Transverse colon (tissue), 4 donors: ENCODE results near the gene STMN3. TPM values are rescaled to one million over a fixed set of nuclear protein-coding genes. Genes with fewer than 3 reads are reported as not detected.
A peak's percentile ranks its signal among the peaks of the same experiment; 100 is the strongest.

Source experiments
- DNase-seq: peaks from one replicate; pipeline ENCODE4 v3.0.0-alpha.2; 2019
- H3K27ac ChIP-seq, 4 donors: fragments of 200-600 bp; sonication (generic); 2 replicates each; pipeline ENCODE4 v1.5.1; 2016 to 2018; ENCODE audit warnings: inconsistent platforms in 4 of 4
- H3K27me3 ChIP-seq: fragments of 200-600 bp; sonication (generic); 2 replicates; pipeline ENCODE4 v1.5.1; 2017; ENCODE audit warnings: inconsistent platforms
- H3K36me3 ChIP-seq, 4 donors: fragments of 200-600 bp; sonication (generic); 2 replicates each; pipeline ENCODE4 v1.5.1; 2017 to 2019; ENCODE audit warnings: inconsistent platforms in 4 of 4
- H3K4me1 ChIP-seq, 4 donors: fragments of 200-600 bp; sonication (generic); 2 replicates each; pipeline ENCODE4 v1.5.1; 2017 to 2020; ENCODE audit warnings: inconsistent platforms in 4 of 4
- H3K4me3 ChIP-seq, 4 donors: fragments of 200-600 bp; sonication (generic); 1 replicate in 1 of 4; 2 replicates in 3 of 4; pipeline versions ENCODE4 v1.5.1 to v1.6.1; 2017 to 2019; ENCODE audit warnings: inconsistent platforms in 4 of 4
- H3K9me3 ChIP-seq, 2 donors: fragments of 200-600 bp; sonication (generic); 2 replicates each; pipeline ENCODE4 v1.5.1; 2017 to 2019; ENCODE audit warnings: inconsistent platforms in 2 of 2
- EP300 ChIP-seq: sonication (generic); formaldehyde crosslinking; IDR thresholded peaks from one replicate; pipeline ENCODE4 v1.6.1; 2017; ENCODE audit warnings: antibody characterized with exemption, low read depth
- POLR2A ChIP-seq: fragments of 450-650 bp; IDR thresholded peaks from one replicate; pipeline ENCODE4 v1.6.1; 2016; ENCODE audit warnings: antibody characterized with exemption, mild to moderate bottlenecking, moderate library complexity
- POLR2AphosphoS5 ChIP-seq, 3 donors: sonication (generic); formaldehyde crosslinking; IDR thresholded peaks; one replicate each; pipeline ENCODE4 v1.6.1; 2016; ENCODE audit warnings: antibody characterized with exemption in 3 of 3
- WGBS, 2 donors: methylation state at CpG; one replicate each; pipeline ENCODE4 v1.1.5; 2018; ENCODE audit warnings: low coverage in 1 of 2; 5-methylcytosine and 5-hydroxymethylcytosine counted together
- in situ Hi-C, 4 donors: fragments of 200-750 bp; cut with MboI; loops; one replicate each; pipeline versions ENCODE4 v1.15.0 to v1.15.1; 2017; ENCODE audit warnings: low sequenced_read_pairs in 3 of 4, low pct_ligation_motif_present in 1 of 4, low pct_unique_long_range_greater_than_20kb in 1 of 4
- intact Hi-C: fragments of 100-400 bp; cut with DNase I; formaldehyde crosslinking; loops from one replicate; pipeline ENCODE4 v1.15.1; 2023; ENCODE audit warnings: low total_unique reads
- total RNA-seq, 4 donors: library from RNA; depleted of rRNA; stranded (reverse); fragments of >200 nt; gene quantifications; one replicate each; pipeline ENCODE4 v1.1.0, GENCODE V29; 2016
- TF ChIP-seq, protein P1 (sequence below), 5 experiments: fragments of 200-600 bp in 3 of 5; fragments of 450-650 bp in 2 of 5; sonication (generic) in 3 of 5; IDR thresholded peaks; 1 replicate in 2 of 5; 2 replicates in 3 of 5; pipeline ENCODE4 v1.5.1; 2016 to 2017; ENCODE audit warnings: antibody characterized with exemption in 5 of 5, inconsistent platforms in 3 of 5, mild to moderate bottlenecking in 2 of 5, moderate library complexity in 1 of 5

Gene STMN3
- total RNA-seq, 4 donors from 2014 or later: 0.75 to 7.1 (median 4.4) TPM

- TF ChIP-seq EP300: no peak
- peak in 1 of 3 donors; percentile 3 for TF ChIP-seq POLR2AphosphoS5 (IDR thresholded peaks at IDR 0.05)
- TF ChIP-seq, protein P1, sequence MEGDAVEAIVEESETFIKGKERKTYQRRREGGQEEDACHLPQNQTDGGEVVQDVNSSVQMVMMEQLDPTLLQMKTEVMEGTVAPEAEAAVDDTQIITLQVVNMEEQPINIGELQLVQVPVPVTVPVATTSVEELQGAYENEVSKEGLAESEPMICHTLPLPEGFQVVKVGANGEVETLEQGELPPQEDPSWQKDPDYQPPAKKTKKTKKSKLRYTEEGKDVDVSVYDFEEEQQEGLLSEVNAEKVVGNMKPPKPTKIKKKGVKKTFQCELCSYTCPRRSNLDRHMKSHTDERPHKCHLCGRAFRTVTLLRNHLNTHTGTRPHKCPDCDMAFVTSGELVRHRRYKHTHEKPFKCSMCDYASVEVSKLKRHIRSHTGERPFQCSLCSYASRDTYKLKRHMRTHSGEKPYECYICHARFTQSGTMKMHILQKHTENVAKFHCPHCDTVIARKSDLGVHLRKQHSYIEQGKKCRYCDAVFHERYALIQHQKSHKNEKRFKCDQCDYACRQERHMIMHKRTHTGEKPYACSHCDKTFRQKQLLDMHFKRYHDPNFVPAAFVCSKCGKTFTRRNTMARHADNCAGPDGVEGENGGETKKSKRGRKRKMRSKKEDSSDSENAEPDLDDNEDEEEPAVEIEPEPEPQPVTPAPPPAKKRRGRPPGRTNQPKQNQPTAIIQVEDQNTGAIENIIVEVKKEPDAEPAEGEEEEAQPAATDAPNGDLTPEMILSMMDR (IDR thresholded peaks at IDR 0.05): no peak
- TF ChIP-seq POLR2A: no peak
- Histone ChIP-seq H3K4me3 (no peak overlapping the region), H3K4me1 (peaks cover 19 to 35% (median 30%) of the 10 kb centered on the region in 4 donors), H3K27me3 (no peaks in the 10 kb centered on the region), H3K9me3 (no peaks in the 10 kb centered on the region), H3K27ac (peak overlapping the region in 2 of 4 donors; percentile 41 to 49), H3K36me3 (peaks cover 0 to 8% (median 2%) of the 10 kb centered on the region in 4 donors)
- no peak for DNase-seq
- 91% methylated on average over 38 of the region's 43 CpGs; no CpG with 5 or more reads in 1 of the 2 donors for WGBS, 2 donors
- intact Hi-C loops: no loop called here
- in situ Hi-C loops: no loop called here
These were observed 47.2 kb upstream of the STMN3 start for GRCh38 chr20:63700199-63701050.

- Histone ChIP-seq H3K4me3 (no peak overlapping the region), H3K36me3 (peaks cover 0 to 2% (median 0%) of the 10 kb centered on the region in 4 donors), H3K27me3 (no peaks in the 10 kb centered on the region), H3K9me3 (no peaks in the 10 kb centered on the region), H3K4me1 (peaks cover 19 to 35% (median 30%) of the 10 kb centered on the region in 4 donors), H3K27ac (peak overlapping the region; percentile 19 to 61 (median 45))
- intact Hi-C loops (no loop called here), in situ Hi-C loops (no loop called here)
- WGBS, 2 donors: 69% methylated on average over 14 of the region's 24 CpGs; no CpG with 5 or more reads in 1 of the 2 donors
- DNase-seq: no peak
- no peak for TF ChIP-seq POLR2AphosphoS5 (IDR thresholded peaks at IDR 0.05)
- no peak for TF ChIP-seq POLR2A
- TF ChIP-seq, protein P1 (IDR thresholded peaks at IDR 0.05): no peak
- TF ChIP-seq EP300: no peak
These were observed 46.4 kb upstream of the STMN3 start for GRCh38 chr20:63699466-63700198.

GRCh38 chr20:63698739-63699465 is 45.7 kb upstream of the STMN3 start:
- peak; percentile 35 for DNase-seq

More at GRCh38 chr20:63698739-63699465, 45.7 kb upstream of the STMN3 start:
- H3K4me1 ChIP-seq: peaks cover 19 to 35% (median 30%) of the 10 kb centered on the region in 4 donors
- TF ChIP-seq, protein P1 (IDR thresholded peaks at IDR 0.05): no peak
- TF ChIP-seq POLR2A (no peak), EP300 (peak; percentile 63), POLR2AphosphoS5 (IDR thresholded peaks at IDR 0.05) (peak in 2 of 3 donors; percentile 22 to 23)
- intact Hi-C loops: no loop called here
- peak overlapping the region; percentile 19 to 61 (median 45) for H3K27ac ChIP-seq
- H3K9me3 ChIP-seq: no peaks in the 10 kb centered on the region
- 63% methylated on average over 19 of the region's 19 CpGs; no CpG with 5 or more reads in 1 of the 2 donors for WGBS, 2 donors
- H3K4me3 ChIP-seq: no peak overlapping the region
- no peaks in the 10 kb centered on the region for H3K36me3 ChIP-seq
- H3K27me3 ChIP-seq: no peaks in the 10 kb centered on the region
- in situ Hi-C loops: no loop called here
